Measurements from ENCODE around the gene CLIP1.

DNA sequence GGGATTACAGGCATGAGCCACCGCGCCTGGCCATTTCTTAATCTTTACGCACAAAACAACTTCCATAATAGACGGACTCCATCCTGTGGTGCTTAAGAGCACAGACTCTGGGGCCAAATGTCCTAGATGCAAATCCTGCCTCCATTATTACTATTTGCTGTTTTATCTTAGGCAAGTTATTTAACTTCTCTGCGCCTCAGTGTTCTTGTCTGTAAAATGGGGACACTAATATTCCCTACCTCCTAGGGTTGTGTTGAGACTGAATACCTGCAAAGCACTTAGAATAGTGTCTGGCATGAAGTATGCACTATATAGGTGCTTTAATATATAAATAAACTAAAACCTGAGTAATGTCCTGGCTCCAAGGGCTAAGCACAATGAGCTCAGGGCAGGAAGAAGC lies 76.4 kb downstream of the CLIP1 start:
- TF ChIP-seq, protein P1, sequence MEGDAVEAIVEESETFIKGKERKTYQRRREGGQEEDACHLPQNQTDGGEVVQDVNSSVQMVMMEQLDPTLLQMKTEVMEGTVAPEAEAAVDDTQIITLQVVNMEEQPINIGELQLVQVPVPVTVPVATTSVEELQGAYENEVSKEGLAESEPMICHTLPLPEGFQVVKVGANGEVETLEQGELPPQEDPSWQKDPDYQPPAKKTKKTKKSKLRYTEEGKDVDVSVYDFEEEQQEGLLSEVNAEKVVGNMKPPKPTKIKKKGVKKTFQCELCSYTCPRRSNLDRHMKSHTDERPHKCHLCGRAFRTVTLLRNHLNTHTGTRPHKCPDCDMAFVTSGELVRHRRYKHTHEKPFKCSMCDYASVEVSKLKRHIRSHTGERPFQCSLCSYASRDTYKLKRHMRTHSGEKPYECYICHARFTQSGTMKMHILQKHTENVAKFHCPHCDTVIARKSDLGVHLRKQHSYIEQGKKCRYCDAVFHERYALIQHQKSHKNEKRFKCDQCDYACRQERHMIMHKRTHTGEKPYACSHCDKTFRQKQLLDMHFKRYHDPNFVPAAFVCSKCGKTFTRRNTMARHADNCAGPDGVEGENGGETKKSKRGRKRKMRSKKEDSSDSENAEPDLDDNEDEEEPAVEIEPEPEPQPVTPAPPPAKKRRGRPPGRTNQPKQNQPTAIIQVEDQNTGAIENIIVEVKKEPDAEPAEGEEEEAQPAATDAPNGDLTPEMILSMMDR (IDR thresholded peaks at IDR 0.05; ENCODE audit: low read depth, low read length): no peak
- TF ChIP-seq POLR2A (IDR thresholded peaks at IDR 0.05; ENCODE audit: extremely low read depth, insufficient read length) (no peak), MYC (IDR thresholded peaks at IDR 0.05; ENCODE audit: low read depth, low read length) (no peak)
